ENCODE data around the gene PRDM16.

DNA sequence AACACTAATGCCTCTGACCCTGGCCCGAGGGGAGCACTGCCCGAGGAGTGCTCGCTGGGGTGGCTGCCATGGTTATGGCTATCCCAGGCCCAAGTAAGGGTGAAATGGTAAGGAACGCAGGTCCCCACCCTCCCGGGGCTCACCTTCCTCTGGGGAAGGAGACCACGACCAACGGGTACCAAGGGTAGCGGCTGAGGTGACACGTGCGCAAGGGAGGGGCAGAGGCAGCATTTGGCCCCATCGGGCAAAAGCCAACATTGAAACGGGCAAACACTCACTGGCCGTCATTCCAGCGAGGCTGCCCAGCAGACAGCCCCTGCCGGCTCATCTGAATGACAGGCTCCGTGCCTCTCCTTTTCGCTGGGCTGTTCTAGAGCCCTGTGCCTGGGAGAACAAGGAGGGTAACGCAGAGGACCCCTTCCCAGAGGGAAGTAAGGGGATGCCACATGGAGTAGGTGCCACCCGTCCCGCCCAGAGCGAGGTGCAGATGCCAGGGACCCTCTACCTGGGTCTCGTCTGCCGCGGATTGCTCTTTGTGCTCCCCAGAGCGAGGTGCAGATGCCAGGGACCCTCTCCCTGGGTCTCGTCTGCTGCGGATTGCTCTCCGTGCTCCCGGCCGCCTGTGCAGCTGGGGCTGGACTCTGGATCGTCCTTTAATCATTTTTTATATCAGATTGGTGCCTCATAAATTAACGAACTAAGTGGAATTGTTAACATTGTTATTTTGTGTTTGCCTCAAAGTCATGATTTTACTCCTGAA, 31.5 kb upstream of the PRDM16 start:
- TF ChIP-seq, protein P1, sequence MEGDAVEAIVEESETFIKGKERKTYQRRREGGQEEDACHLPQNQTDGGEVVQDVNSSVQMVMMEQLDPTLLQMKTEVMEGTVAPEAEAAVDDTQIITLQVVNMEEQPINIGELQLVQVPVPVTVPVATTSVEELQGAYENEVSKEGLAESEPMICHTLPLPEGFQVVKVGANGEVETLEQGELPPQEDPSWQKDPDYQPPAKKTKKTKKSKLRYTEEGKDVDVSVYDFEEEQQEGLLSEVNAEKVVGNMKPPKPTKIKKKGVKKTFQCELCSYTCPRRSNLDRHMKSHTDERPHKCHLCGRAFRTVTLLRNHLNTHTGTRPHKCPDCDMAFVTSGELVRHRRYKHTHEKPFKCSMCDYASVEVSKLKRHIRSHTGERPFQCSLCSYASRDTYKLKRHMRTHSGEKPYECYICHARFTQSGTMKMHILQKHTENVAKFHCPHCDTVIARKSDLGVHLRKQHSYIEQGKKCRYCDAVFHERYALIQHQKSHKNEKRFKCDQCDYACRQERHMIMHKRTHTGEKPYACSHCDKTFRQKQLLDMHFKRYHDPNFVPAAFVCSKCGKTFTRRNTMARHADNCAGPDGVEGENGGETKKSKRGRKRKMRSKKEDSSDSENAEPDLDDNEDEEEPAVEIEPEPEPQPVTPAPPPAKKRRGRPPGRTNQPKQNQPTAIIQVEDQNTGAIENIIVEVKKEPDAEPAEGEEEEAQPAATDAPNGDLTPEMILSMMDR (IDR thresholded peaks at IDR 0.05): no peak
- TF ChIP-seq, protein P2, sequence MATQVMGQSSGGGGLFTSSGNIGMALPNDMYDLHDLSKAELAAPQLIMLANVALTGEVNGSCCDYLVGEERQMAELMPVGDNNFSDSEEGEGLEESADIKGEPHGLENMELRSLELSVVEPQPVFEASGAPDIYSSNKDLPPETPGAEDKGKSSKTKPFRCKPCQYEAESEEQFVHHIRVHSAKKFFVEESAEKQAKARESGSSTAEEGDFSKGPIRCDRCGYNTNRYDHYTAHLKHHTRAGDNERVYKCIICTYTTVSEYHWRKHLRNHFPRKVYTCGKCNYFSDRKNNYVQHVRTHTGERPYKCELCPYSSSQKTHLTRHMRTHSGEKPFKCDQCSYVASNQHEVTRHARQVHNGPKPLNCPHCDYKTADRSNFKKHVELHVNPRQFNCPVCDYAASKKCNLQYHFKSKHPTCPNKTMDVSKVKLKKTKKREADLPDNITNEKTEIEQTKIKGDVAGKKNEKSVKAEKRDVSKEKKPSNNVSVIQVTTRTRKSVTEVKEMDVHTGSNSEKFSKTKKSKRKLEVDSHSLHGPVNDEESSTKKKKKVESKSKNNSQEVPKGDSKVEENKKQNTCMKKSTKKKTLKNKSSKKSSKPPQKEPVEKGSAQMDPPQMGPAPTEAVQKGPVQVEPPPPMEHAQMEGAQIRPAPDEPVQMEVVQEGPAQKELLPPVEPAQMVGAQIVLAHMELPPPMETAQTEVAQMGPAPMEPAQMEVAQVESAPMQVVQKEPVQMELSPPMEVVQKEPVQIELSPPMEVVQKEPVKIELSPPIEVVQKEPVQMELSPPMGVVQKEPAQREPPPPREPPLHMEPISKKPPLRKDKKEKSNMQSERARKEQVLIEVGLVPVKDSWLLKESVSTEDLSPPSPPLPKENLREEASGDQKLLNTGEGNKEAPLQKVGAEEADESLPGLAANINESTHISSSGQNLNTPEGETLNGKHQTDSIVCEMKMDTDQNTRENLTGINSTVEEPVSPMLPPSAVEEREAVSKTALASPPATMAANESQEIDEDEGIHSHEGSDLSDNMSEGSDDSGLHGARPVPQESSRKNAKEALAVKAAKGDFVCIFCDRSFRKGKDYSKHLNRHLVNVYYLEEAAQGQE (IDR thresholded peaks at IDR 0.05; ENCODE audit: insufficient read depth in 1 of 2, low read depth in 2 of 2, low read length in 1 of 2): no peak
